Heart left ventricle (tissue), 13 donors: ENCODE data around the gene CPNE8.

Source experiments
- CTCF ChIP-seq, 12 donors: fragments of 200-600 bp; sonication (generic) in 4 of 12; IDR thresholded peaks; one replicate each; pipeline versions ENCODE4 v1.5.0 to v1.8.0; 2018 to 2022; ENCODE audit warnings: antibody characterized with exemption in 12 of 12, mild to moderate bottlenecking in 5 of 12
- POLR2A ChIP-seq, 2 donors: fragments of 450-650 bp; IDR thresholded peaks; one replicate each; pipeline ENCODE4 v1.6.1; 2017; ENCODE audit warnings: antibody characterized with exemption in 2 of 2, mild to moderate bottlenecking in 2 of 2, moderate library complexity in 2 of 2
- donor health status: ischemic (EF 13 %, LVEDD 7.1; RV severe dilation, severe dysfunction).
- donor health status: DM: no; HTN: yes; CAD: no.
- donor health status: DM: no; HTN: no; CAD: no.
- donor health status: ischemic (EF 25% LVEDD 6.9; RV normal size, moderate dysfunction).
- donor health status: ischemic (EF 25% LVEDD 5.7; RV mildly dilated, moderate dysfunction).
- donor health status: ischemic (EF 35%, LVEDD 5.7; RV mildly dilated, moderate dysfunction).
- donor health status: nonischemic (EF 11% LVEDD 7.7; RV severe dilation, severe dysfunction).
- donor health status: DM: yes; HTN: yes; CAD: no.
- donor health status: PGD.
- donor health status: ischemic (EF 29% LVEDD 5.4; RV normal size, mild dysfunction).
- donor health status: nonischemic (EF 23%, LVEDD 6.1; RV moderate dilation, normal function).

GRCh38 chr12:38831715-38832114 lies 73.7 kb downstream of the CPNE8 start:
- TF ChIP-seq CTCF (IDR thresholded peaks at IDR 0.05): no peak
- TF ChIP-seq POLR2A (IDR thresholded peaks at IDR 0.05): no peak
